ENCODE measurements around the gene EXOC2.

- TF ChIP-seq MAX (IDR thresholded peaks at IDR 0.05): no peak
- TF ChIP-seq TCF12 (IDR thresholded peaks at IDR 0.05; ENCODE audit: low read depth): no peak
- TF ChIP-seq TAF1 (IDR thresholded peaks at IDR 0.05; ENCODE audit: low read depth): no peak
These were observed 202.5 kb downstream of the EXOC2 start for GRCh38 chr6:490251-491037.
